Thoracic aorta (tissue), 2 donors: Measurements from ENCODE around the gene NVL. TPM values are rescaled to one million over a fixed set of nuclear protein-coding genes. Genes with fewer than 3 reads are reported as not detected.

ENCODE experiments used
- ATAC-seq: fragments of 150-250 bp; one replicate; pipeline ENCODE4 v1.8.0; 2017; ENCODE audit warnings: low read depth; ENCODE audit not compliant: insufficient number of reproducible peaks, low FRiP score
- DNase-seq: peaks from one replicate; pipeline ENCODE4 v3.0.0-alpha.2; 2020; ENCODE audit warnings: low spot score
- H3K27ac ChIP-seq, 2 donors: fragments of 200-600 bp; sonication (generic); 1 replicate in 1 of 2; 2 replicates in 1 of 2; pipeline ENCODE4 v1.5.1; 2016; ENCODE audit warnings: mild to moderate bottlenecking in 2 of 2, moderate library complexity in 2 of 2
- H3K27me3 ChIP-seq: fragments of 200-600 bp; sonication (generic); replicated peaks from 2 replicates; pipeline ENCODE4 v1.6.0; 2016; ENCODE audit warnings: mild to moderate bottlenecking; ENCODE audit not compliant: insufficient read depth
- H3K36me3 ChIP-seq: fragments of 200-600 bp; sonication (generic); one replicate; pipeline ENCODE4 v1.5.1; 2016
- H3K4me1 ChIP-seq, 2 donors: fragments of 200-600 bp; sonication (generic); 1 replicate in 1 of 2; 2 replicates in 1 of 2; pipeline versions ENCODE4 v1.5.1 to v1.6.0; 2016; ENCODE audit warnings: low read depth in 2 of 2, mild to moderate bottlenecking in 1 of 2; ENCODE audit not compliant: control insufficient read depth in 1 of 2
- H3K4me3 ChIP-seq: fragments of 200-600 bp; sonication (generic); 2 replicates; pipeline ENCODE4 v1.5.1; 2016; ENCODE audit warnings: mild to moderate bottlenecking
- H3K9me3 ChIP-seq: fragments of 200-600 bp; sonication (generic); 2 replicates; pipeline ENCODE4 v1.5.1; 2016
- CTCF ChIP-seq: fragments of 200-600 bp; sonication (generic); IDR thresholded peaks from one replicate; pipeline ENCODE4 v1.5.1; 2019; ENCODE audit warnings: antibody characterized with exemption
- total RNA-seq, 2 donors: library from RNA; depleted of rRNA; stranded (reverse); fragments of >200 nt; gene quantifications; one replicate each; pipeline versions ENCODE4 v1.1.0 to v1.2.3, GENCODE V29; 2016

Gene NVL
- total RNA-seq, 2 donors from 2014 or later: 11.6 to 30.7 TPM

GRCh38 chr1:224201383-224201782, 128.6 kb downstream of the NVL start:
- Histone ChIP-seq H3K4me1 (peaks cover 9 to 14% of the 10 kb centered on the region in 2 donors), H3K36me3 (no peaks in the 10 kb centered on the region), H3K4me3 (no peak overlapping the region), H3K27ac (no peak overlapping the region), H3K27me3 (no peaks in the 10 kb centered on the region), H3K9me3 (no peaks in the 10 kb centered on the region)
- TF ChIP-seq CTCF: no peak
- ATAC-seq (no peak), DNase-seq (no peak)

GRCh38 chr1:224199679-224200078, 130.3 kb downstream of the NVL start:
- Histone ChIP-seq H3K4me1 (peaks cover 2 to 7% of the 10 kb centered on the region in 2 donors), H3K9me3 (no peaks in the 10 kb centered on the region), H3K36me3 (no peaks in the 10 kb centered on the region), H3K4me3 (no peak overlapping the region), H3K27me3 (no peaks in the 10 kb centered on the region), H3K27ac (no peak overlapping the region)
- no peak for ATAC-seq
- no peak for DNase-seq
- no peak for TF ChIP-seq CTCF

- Histone ChIP-seq H3K27ac (no peak overlapping the region), H3K9me3 (no peaks in the 10 kb centered on the region), H3K36me3 (no peaks in the 10 kb centered on the region), H3K4me1 (no peaks in the 10 kb centered on the region), H3K4me3 (no peak overlapping the region), H3K27me3 (no peaks in the 10 kb centered on the region)
- ATAC-seq: no peak
- TF ChIP-seq CTCF: no peak
- DNase-seq: no peak
These were observed 131.4 kb downstream of the NVL start for GRCh38 chr1:224198572-224198971.

GRCh38 chr1:224196813-224197600, 133.0 kb downstream of the NVL start:
- H3K27me3 ChIP-seq: no peaks in the 10 kb centered on the region
- DNase-seq (no peak), ATAC-seq (no peak)
- H3K4me1 ChIP-seq: no peaks in the 10 kb centered on the region
- H3K4me3 ChIP-seq: no peak overlapping the region
- H3K36me3 ChIP-seq: peaks cover 8% of the 10 kb centered on the region
- H3K9me3 ChIP-seq: no peaks in the 10 kb centered on the region
- no peak for TF ChIP-seq CTCF
- no peak overlapping the region for H3K27ac ChIP-seq

- H3K4me3 ChIP-seq: no peak overlapping the region
- H3K27ac ChIP-seq: no peak overlapping the region
- DNase-seq: no peak
- H3K4me1 ChIP-seq: no peaks in the 10 kb centered on the region
- H3K27me3 ChIP-seq: no peaks in the 10 kb centered on the region
- no peak for TF ChIP-seq CTCF
- no peak for ATAC-seq
- no peaks in the 10 kb centered on the region for H3K9me3 ChIP-seq
- peaks cover 17% of the 10 kb centered on the region for H3K36me3 ChIP-seq
These were observed 136.5 kb downstream of the NVL start for GRCh38 chr1:224193319-224193966.
